ENCODE results near the gene GTF3C4. TPM values are rescaled to one million over a fixed set of nuclear protein-coding genes. Genes with fewer than 3 reads are reported as not detected.
"Not testable (repeated sequence)": the region's sequence is repeated elsewhere in the genome, so short reads cannot be mapped to it uniquely, and the experiment has no call there.

Gene GTF3C4
- total and polyA plus RNA-seq, 2 experiments from 2014 or later = 6.1 to 19.2 TPM

GRCh38 chr9:132712753-132713152 lies 42.5 kb downstream of the GTF3C4 start:
- Histone ChIP-seq H3K9me2 (replicated peaks; ENCODE audit: insufficient read depth) (no peaks in the 10 kb centered on the region), H3K4me2 (no peak overlapping the region), H2AFZ (no peak overlapping the region), H3K27ac (no peak overlapping the region), H3K36me3 (replicated peaks; ENCODE audit: insufficient read depth, low read depth) (no peaks in the 10 kb centered on the region), H3K9me3 (ENCODE audit: low read depth) (no peaks in the 10 kb centered on the region), H3K4me1 (ENCODE audit: insufficient read depth) (no peaks in the 10 kb centered on the region), H3K79me2 (no peaks in the 10 kb centered on the region), H3K4me3 (no peak overlapping the region), H3K27me3 (peaks cover 7% of the 10 kb centered on the region), H4K20me1 (ENCODE audit: insufficient read depth, poor library complexity, severe bottlenecking) (no peaks in the 10 kb centered on the region)
- no peak for TF ChIP-seq EZH2phosphoT487 (IDR thresholded peaks at IDR 0.05; ENCODE audit: low read depth, severe bottlenecking, unreplicated experiment)
- no peak for TF ChIP-seq CTCF (IDR thresholded peaks at IDR 0.05; ENCODE audit: poor library complexity)
- TF ChIP-seq EZH2 (IDR thresholded peaks at IDR 0.05; ENCODE audit: borderline replicate concordance) = no peak
- no peak for DNase-seq (ENCODE audit: low spot score)
- WGBS (ENCODE audit: low lambda C conversion rate, missing lambda C conversion rate) = 92% methylated on average over 5 of the region's 5 CpGs

GRCh38 chr9:132716007-132716406 lies 45.7 kb downstream of the GTF3C4 start:
- no peak overlapping the region for H3K4me3 ChIP-seq
- H3K27ac ChIP-seq = no peak overlapping the region
- H4K20me1 ChIP-seq (ENCODE audit: insufficient read depth, poor library complexity, severe bottlenecking) = no peaks in the 10 kb centered on the region
- no peak for DNase-seq (ENCODE audit: low spot score)
- no peaks in the 10 kb centered on the region for H3K79me2 ChIP-seq
- no peaks in the 10 kb centered on the region for H3K36me3 ChIP-seq (replicated peaks; ENCODE audit: insufficient read depth, low read depth)
- TF ChIP-seq EZH2phosphoT487 (IDR thresholded peaks at IDR 0.05; ENCODE audit: low read depth, severe bottlenecking, unreplicated experiment) = no peak
- no peak for TF ChIP-seq CTCF (IDR thresholded peaks at IDR 0.05; ENCODE audit: poor library complexity)
- TF ChIP-seq EZH2 (IDR thresholded peaks at IDR 0.05; ENCODE audit: borderline replicate concordance) = no peak
- peaks cover 7% of the 10 kb centered on the region for H3K27me3 ChIP-seq
- H3K9me3 ChIP-seq (ENCODE audit: low read depth) = no peaks in the 10 kb centered on the region
- H2AFZ ChIP-seq = no peak overlapping the region
- H3K9me2 ChIP-seq (replicated peaks; ENCODE audit: insufficient read depth) = no peaks in the 10 kb centered on the region
- no peaks in the 10 kb centered on the region for H3K4me1 ChIP-seq (ENCODE audit: insufficient read depth)
- WGBS (ENCODE audit: low lambda C conversion rate, missing lambda C conversion rate) = 97% methylated on average over 4 of the region's 4 CpGs
- H3K4me2 ChIP-seq = no peak overlapping the region

- H2AFZ ChIP-seq = no peak overlapping the region
Measured at GRCh38 chr9:132717326-132717945, 47.2 kb downstream of the GTF3C4 start.

GRCh38 chr9:132718381-132718928 lies 48.2 kb downstream of the GTF3C4 start:
- not testable (repeated sequence) for H3K9me2 ChIP-seq (replicated peaks; ENCODE audit: insufficient read depth); H3K4me1 ChIP-seq (ENCODE audit: insufficient read depth); DNase-seq (ENCODE audit: low spot score); H4K20me1 ChIP-seq (ENCODE audit: insufficient read depth, poor library complexity, severe bottlenecking); H3K27ac ChIP-seq; H3K27me3 ChIP-seq; H3K9me3 ChIP-seq (ENCODE audit: low read depth); H3K79me2 ChIP-seq; H3K4me3 ChIP-seq; H3K4me2 ChIP-seq; H3K36me3 ChIP-seq (replicated peaks; ENCODE audit: insufficient read depth, low read depth); H2AFZ ChIP-seq
- 53% methylated on average over 8 of the region's 8 CpGs for WGBS (ENCODE audit: low lambda C conversion rate, missing lambda C conversion rate)

More at GRCh38 chr9:132717326-132717945, 47.2 kb downstream of the GTF3C4 start:
- Histone ChIP-seq H3K27me3 (peaks cover 7% of the 10 kb centered on the region), H3K27ac (no peak overlapping the region), H3K9me2 (replicated peaks; ENCODE audit: insufficient read depth) (no peaks in the 10 kb centered on the region), H3K9me3 (ENCODE audit: low read depth) (no peaks in the 10 kb centered on the region), H4K20me1 (ENCODE audit: insufficient read depth, poor library complexity, severe bottlenecking) (no peaks in the 10 kb centered on the region), H3K36me3 (replicated peaks; ENCODE audit: insufficient read depth, low read depth) (no peaks in the 10 kb centered on the region), H3K79me2 (no peaks in the 10 kb centered on the region), H3K4me1 (ENCODE audit: insufficient read depth) (no peaks in the 10 kb centered on the region), H3K4me3 (no peak overlapping the region), H3K4me2 (no peak overlapping the region)
- WGBS (ENCODE audit: low lambda C conversion rate, missing lambda C conversion rate) = 77% methylated on average over 13 of the region's 13 CpGs
- no peak for DNase-seq (ENCODE audit: low spot score)
- TF ChIP-seq EZH2phosphoT487 (IDR thresholded peaks at IDR 0.05; ENCODE audit: low read depth, severe bottlenecking, unreplicated experiment) (no peak), EZH2 (IDR thresholded peaks at IDR 0.05; ENCODE audit: borderline replicate concordance) (no peak), CTCF (IDR thresholded peaks at IDR 0.05; ENCODE audit: poor library complexity) (no peak)

Data from hepatocyte (in vitro differentiated cells).